HUES64 (cell line): ENCODE results near the gene MACO1.

Source experiments
- H3K27ac ChIP-seq: 2 replicates; pipeline ENCODE4 v1.7.0; 2013; ENCODE audit warnings: low read depth, low read length, inconsistent platforms
- H3K27me3 ChIP-seq: 2 replicates; pipeline ENCODE4 v1.6.1; 2013; ENCODE audit warnings: mild to moderate bottlenecking, low read length; ENCODE audit not compliant: insufficient read depth
- H3K36me3 ChIP-seq: 2 replicates; pipeline ENCODE4 v1.6.1; 2013; ENCODE audit warnings: mild to moderate bottlenecking, low read length; ENCODE audit not compliant: insufficient read depth
- H3K4me1 ChIP-seq: 2 replicates; pipeline ENCODE4 v1.6.1; 2013; ENCODE audit warnings: mild to moderate bottlenecking, low read length, moderate library complexity; ENCODE audit not compliant: insufficient read depth
- H3K4me3 ChIP-seq: 2 replicates; pipeline ENCODE4 v1.5.1; 2013; ENCODE audit warnings: mild to moderate bottlenecking, low read length, moderate library complexity
- H3K9ac ChIP-seq: 2 replicates; pipeline ENCODE4 v1.6.1; 2013; ENCODE audit warnings: mild to moderate bottlenecking, low read depth, low read length
- H3K9me3 ChIP-seq: 2 replicates; pipeline ENCODE4 v1.6.1; 2013; ENCODE audit warnings: low read depth, low read length; ENCODE audit not compliant: insufficient read depth
- WGBS: fragments of 150-250, 120-280 bp; methylation state at CpG from one replicate; pipeline ENCODE4 v1.1.7; 2013; ENCODE audit warnings: missing lambda C conversion rate; 5-methylcytosine and 5-hydroxymethylcytosine counted together

MACO1 gene

DNA sequence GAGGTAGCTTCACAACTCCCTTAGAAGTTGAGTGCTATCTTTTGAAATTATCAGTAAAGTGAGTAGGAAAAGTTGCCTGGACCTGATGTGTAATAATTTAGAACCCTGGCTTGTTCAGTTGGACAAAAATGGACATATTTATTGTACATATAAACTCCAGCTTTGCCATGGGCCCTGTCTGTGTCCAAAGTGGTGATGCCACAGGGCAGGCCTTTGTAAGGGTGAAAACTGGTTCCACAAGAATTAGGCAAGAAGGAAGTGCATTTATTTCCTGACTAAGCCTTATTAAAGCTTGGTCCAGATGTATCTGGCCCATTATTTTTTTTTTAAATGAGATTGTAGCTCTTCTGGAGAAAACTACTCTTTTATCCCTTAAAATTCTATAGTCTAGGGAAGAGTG, 47.9 kb downstream of the MACO1 start:
- no peak overlapping the region for H3K27ac ChIP-seq

DNA sequence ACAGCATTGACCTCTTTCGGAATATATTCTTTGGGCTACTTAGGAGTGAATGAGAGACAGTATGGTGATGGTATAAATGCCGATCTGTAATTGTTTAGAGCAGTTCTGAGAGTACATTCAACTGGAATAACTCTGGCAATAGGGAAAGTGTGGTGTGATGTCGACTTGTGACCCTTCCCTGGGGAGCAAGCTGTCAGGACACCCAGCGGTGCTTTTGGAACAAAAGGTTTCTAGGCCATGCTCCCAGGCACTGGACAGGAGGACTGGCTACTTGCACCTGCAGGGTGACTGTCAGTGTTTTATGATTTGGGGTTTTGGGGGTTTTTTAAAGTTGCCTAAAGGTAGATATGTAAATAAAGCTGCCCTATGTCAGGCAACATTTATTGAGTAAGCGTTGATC, 50.9 kb downstream of the MACO1 start:
- H3K27me3 ChIP-seq = no peaks in the 10 kb centered on the region
- 94% methylated on average over 5 of the region's 5 CpGs for WGBS
- H3K36me3 ChIP-seq = peaks cover 6% of the 10 kb centered on the region; the same call in 1 of the 2 replicates
- H3K4me3 ChIP-seq = no peak overlapping the region
- H3K9ac ChIP-seq = no peak overlapping the region
- H3K4me1 ChIP-seq = peaks cover 39% of the 10 kb centered on the region
- H3K9me3 ChIP-seq = no peaks in the 10 kb centered on the region
- no peak overlapping the region for H3K27ac ChIP-seq

More for the DNA sequence above, 47.9 kb downstream of the MACO1 start:
- Histone ChIP-seq H3K9ac (no peak overlapping the region), H3K4me3 (no peak overlapping the region), H3K9me3 (no peaks in the 10 kb centered on the region), H3K27me3 (no peaks in the 10 kb centered on the region), H3K36me3 (no peaks in the 10 kb centered on the region), H3K4me1 (peaks cover 14% of the 10 kb centered on the region)

DNA sequence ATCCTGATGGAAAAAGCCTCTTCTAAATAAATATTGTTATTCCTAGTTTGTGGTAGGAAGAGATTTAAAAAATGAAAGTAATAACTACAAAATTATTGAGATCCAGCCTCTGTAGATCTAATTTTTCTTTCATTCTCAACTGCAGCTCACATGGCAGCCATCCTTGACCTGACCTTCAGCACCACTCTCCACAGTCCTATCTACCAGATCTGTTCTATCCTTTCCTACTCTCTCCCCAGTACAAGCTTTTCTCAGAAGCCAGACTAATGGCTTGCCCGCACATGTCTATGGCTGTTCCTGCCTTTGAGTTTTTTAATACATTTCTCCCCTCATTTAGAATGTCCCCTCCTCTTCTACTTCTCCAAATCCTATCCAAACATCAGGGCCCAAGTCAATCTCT, 51.5 kb downstream of the MACO1 start:
- H3K27ac ChIP-seq = no peak overlapping the region
- no peak overlapping the region for H3K4me3 ChIP-seq
- no peak overlapping the region for H3K9ac ChIP-seq
- WGBS = 90% methylated on average over 1 of the region's 1 CpG
- H3K4me1 ChIP-seq = peaks cover 42% of the 10 kb centered on the region
- H3K27me3 ChIP-seq = no peaks in the 10 kb centered on the region
- H3K36me3 ChIP-seq = peaks cover 6% of the 10 kb centered on the region; the same call in 1 of the 2 replicates
- H3K9me3 ChIP-seq = no peaks in the 10 kb centered on the region

DNA sequence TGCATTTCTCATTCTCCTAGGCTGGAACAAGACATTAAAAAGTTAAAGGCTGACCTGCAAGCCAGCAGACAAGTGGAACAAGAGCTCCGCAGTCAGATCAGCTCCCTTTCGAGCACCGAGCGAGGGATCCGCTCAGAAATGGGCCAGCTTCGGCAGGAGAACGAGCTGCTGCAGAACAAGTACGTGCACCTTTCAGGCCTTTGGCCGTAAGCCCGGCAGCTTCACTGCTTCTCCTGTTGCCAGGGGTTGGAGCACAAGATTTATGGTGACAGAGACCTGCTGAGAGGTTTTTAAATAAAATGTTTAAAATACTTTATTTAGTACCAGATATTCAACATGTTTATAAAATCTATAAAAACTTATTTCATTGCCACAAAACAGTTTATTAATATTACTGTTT, 53.4 kb downstream of the MACO1 start:
- H3K36me3 ChIP-seq = peaks cover 9% of the 10 kb centered on the region
- WGBS = 85% methylated on average over 10 of the region's 10 CpGs
- H3K9ac ChIP-seq = no peak overlapping the region
- H3K27ac ChIP-seq = no peak overlapping the region
- H3K9me3 ChIP-seq = no peaks in the 10 kb centered on the region
- no peak overlapping the region for H3K4me3 ChIP-seq
- H3K4me1 ChIP-seq = peaks cover 33% of the 10 kb centered on the region
- no peaks in the 10 kb centered on the region for H3K27me3 ChIP-seq

DNA sequence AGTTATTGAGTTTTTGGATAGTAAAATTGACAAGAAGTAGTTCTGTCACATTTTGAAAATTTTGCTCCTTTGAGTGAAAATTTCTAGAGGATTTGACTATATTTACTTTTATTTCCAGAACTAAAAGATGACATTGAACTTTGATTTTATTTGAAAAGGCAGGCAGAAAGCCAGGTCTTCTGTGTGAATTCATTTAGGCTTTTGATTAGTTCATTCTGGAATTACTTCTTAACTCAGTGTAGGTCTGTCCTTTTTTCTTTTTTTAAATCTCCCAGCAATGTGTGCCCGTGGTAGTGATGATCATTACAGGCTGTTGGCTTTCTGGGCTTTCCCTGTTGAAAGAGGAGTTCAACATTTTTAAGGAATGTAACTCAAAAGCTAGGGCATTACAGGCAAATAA, 53.8 kb downstream of the MACO1 start:
- H3K36me3 ChIP-seq = peaks cover 13% of the 10 kb centered on the region
- H3K9ac ChIP-seq = no peak overlapping the region
- H3K27ac ChIP-seq = no peak overlapping the region
- WGBS = 64% methylated on average over 1 of the region's 1 CpG
- H3K9me3 ChIP-seq = no peaks in the 10 kb centered on the region
- H3K27me3 ChIP-seq = no peaks in the 10 kb centered on the region
- no peak overlapping the region for H3K4me3 ChIP-seq
- peaks cover 33% of the 10 kb centered on the region for H3K4me1 ChIP-seq

DNA sequence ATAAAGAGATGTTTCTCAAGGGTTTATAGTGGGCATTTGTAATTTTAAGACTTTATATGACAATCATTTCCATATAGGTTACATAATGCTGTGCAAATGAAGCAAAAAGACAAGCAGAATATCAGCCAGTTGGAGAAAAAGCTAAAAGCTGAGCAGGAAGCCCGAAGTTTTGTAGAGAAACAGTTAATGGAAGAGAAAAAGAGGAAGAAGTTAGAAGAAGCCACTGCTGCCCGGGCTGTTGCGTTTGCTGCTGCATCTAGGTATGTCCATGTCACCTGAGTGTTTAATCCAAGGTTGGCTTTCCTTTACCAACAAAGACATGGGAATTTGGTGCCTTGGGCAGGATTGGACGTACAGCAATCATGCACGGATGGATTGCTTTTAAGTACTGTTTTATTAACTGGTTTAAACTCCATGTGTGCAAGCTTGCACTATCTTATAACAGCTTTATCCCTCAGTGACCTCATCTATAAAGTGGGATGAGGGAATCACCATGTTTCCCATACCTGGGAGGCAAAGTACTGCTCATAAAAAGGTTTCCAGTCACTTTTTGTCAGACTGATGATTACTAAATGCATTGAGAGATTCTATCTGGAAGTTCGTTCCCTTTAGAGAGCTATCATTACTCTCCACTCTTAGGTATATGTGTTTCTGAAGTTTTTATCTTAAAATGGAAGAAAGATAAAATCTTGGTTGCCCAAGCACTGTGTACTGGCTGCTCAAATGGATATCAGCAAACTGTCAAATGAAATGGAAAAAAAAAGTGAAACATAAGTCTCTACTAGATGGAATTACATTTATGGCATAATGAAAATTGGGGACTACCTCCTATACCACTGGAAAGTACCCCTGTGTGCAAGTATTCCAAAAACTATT, 55.1 kb downstream of the MACO1 start:
- Histone ChIP-seq H3K4me1 (peaks cover 33% of the 10 kb centered on the region), H3K9ac (no peak overlapping the region), H3K27ac (0 out of 2 replicates have a peak overlapping the region, but pooled peaks have one; percentile 6), H3K9me3 (no peaks in the 10 kb centered on the region), H3K4me3 (no peak overlapping the region), H3K36me3 (peaks cover 24% of the 10 kb centered on the region), H3K27me3 (no peaks in the 10 kb centered on the region)
- WGBS = 92% methylated on average over 4 of the region's 6 CpGs

DNA sequence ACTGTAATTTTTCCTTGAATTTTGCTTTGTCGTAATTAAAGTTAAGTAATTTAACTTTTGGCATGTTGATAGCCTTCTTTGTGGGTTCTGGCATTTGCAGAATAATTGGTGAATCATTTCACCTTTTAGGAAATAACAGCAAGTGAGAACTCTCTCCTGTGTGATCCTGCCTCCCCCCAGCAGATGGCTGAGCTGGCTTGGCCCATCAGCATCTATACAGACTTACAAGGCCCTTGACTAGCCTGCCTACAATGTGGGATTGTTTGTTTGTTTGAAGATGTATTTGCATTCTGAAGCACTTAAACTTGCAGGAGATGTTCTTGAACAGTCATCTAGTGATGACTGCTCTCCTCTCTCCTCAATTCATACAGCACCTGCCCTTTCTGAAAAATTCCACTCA, 55.9 kb downstream of the MACO1 start:
- H3K36me3 ChIP-seq = peaks cover 32% of the 10 kb centered on the region
- H3K27ac ChIP-seq = no peak overlapping the region
- no peak overlapping the region for H3K9ac ChIP-seq
- no peaks in the 10 kb centered on the region for H3K27me3 ChIP-seq
- no peak overlapping the region for H3K4me3 ChIP-seq
- H3K4me1 ChIP-seq = peaks cover 29% of the 10 kb centered on the region
- 41% methylated on average over 1 of the region's 1 CpG for WGBS
- H3K9me3 ChIP-seq = no peaks in the 10 kb centered on the region

DNA sequence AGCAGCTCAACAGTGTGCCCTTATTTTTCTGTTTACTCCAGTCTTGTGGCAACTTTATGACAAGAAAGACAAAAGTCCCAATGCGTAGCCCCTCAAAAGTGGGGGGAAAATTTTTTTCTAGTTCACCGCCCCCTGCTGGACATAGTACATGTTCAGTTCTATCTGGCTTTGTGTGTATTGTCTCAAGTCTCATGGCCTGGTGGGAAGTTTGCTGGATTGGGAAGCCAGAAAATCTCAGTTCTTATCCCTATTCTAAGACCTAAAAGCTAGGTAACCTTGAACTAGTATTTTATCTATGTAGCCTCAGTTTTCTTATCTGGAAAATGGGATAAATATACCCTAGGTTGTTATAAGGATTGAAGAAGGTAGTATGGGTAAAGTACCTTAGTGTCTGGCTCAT, 56.9 kb downstream of the MACO1 start:
- no peak overlapping the region for H3K9ac ChIP-seq
- H3K36me3 ChIP-seq = peaks cover 36% of the 10 kb centered on the region
- H3K27ac ChIP-seq = no peak overlapping the region
- H3K4me3 ChIP-seq = no peak overlapping the region
- no peaks in the 10 kb centered on the region for H3K27me3 ChIP-seq
- no peaks in the 10 kb centered on the region for H3K9me3 ChIP-seq
- H3K4me1 ChIP-seq = peaks cover 34% of the 10 kb centered on the region
- 90% methylated on average over 2 of the region's 2 CpGs for WGBS

DNA sequence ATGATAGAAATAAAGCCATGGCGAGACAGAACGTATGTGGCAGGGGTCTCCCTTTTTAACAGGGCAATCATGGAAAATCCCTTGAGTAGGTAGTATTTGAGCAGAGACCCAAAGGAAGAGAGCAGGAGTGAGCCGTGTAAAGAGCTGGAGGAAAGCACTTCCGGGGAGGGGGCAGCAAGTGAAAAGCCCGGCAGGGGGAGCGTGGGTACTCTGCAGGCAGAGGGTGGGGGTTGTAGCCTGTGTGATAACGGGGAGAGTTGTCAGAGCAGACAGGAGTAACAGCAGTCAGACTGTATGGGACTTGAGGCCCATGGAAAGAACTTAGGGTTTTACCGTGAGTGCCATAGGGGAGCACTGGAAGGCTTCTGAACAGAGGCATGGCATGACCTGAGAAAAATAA, 61.6 kb downstream of the MACO1 start:
- 52% methylated on average over 8 of the region's 8 CpGs for WGBS
- H3K27ac ChIP-seq = no peak overlapping the region
- no peaks in the 10 kb centered on the region for H3K9me3 ChIP-seq
- H3K36me3 ChIP-seq = peaks cover 31% of the 10 kb centered on the region
- no peak overlapping the region for H3K9ac ChIP-seq
- H3K4me3 ChIP-seq = no peak overlapping the region
- no peaks in the 10 kb centered on the region for H3K27me3 ChIP-seq
- H3K4me1 ChIP-seq = peaks cover 5% of the 10 kb centered on the region; the same call in 1 of the 2 replicates

DNA sequence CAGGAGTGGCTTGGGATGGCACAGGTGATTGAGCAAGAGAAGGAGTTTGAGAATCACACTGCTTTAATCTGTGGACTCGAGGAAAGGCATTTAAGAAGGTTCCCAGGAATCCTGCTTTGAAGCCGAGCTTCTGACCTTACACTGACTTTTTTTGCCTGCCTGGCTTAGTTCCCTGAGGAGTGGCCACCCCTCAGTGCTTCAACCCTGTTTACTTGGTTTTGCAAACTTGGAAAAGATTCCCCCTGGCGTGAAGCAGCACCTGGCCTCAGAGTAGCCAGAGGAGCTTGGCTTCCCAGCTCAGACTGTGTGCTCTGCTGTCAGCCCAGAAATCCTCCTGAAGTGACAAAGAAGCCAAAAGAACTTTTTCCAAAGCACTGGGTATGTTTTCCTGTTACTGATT, 64.3 kb downstream of the MACO1 start:
- peaks cover 26% of the 10 kb centered on the region for H3K36me3 ChIP-seq
- H3K9ac ChIP-seq = no peak overlapping the region
- WGBS = 72% methylated on average over 3 of the region's 3 CpGs
- no peaks in the 10 kb centered on the region for H3K27me3 ChIP-seq
- H3K27ac ChIP-seq = peak overlapping the region; percentile 23; the same call in 1 of the 2 replicates
- no peaks in the 10 kb centered on the region for H3K9me3 ChIP-seq
- peaks cover 5% of the 10 kb centered on the region; the same call in 1 of the 2 replicates for H3K4me1 ChIP-seq
- H3K4me3 ChIP-seq = no peak overlapping the region

DNA sequence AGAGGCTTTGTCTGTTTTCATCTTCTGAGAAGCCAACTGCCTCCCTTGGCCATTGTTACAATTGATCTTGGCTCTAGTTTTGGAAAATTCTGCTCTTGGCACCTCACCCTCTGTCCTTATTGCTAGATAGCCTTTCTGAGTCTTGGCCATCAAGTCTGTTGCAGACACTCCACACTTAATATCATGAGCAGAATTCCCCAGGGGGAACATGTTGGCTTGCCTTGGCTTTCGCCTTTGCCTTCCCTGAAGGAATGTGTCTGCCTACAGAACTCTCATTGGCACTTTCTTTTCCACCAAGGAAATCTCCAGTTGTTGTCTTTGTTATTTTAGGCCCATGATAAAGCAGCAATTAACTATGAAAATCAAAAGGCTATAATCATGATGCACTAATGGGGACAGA, 70.0 kb downstream of the MACO1 start:
- Histone ChIP-seq H3K4me3 (no peak overlapping the region), H3K27ac (no peak overlapping the region), H3K9me3 (no peaks in the 10 kb centered on the region), H3K36me3 (0 out of 2 replicates have a peak, but pooled peaks cover 7% of the 10 kb centered on the region), H3K4me1 (peaks cover 15% of the 10 kb centered on the region), H3K27me3 (no peaks in the 10 kb centered on the region), H3K9ac (no peak overlapping the region)
- WGBS = 93% methylated on average over 1 of the region's 1 CpG
